Measurements from ENCODE around the gene SKAP1.

The SKAP1 gene

GRCh38 chr17:48297825-48298224 is 132.2 kb downstream of the SKAP1 start:
- TF ChIP-seq EZH2phosphoT487 (IDR thresholded peaks at IDR 0.05; ENCODE audit: borderline replicate concordance) (no peak), CTCF (conservative IDR thresholded peaks at IDR 0.05; ENCODE audit: low read length) (no peak)
- H3K27me3 ChIP-seq (ENCODE audit: insufficient read depth, low read length, poor library complexity, severe bottlenecking), result no peaks in the 10 kb centered on the region
- peak overlapping the region; percentile 5 for H2AFZ ChIP-seq (ENCODE audit: low read length)
- no peaks in the 10 kb centered on the region for H3K9me3 ChIP-seq (ENCODE audit: insufficient read depth, low read depth, low read length)
- no peaks in the 10 kb centered on the region for H4K20me1 ChIP-seq (ENCODE audit: insufficient read depth, low read length, poor library complexity, severe bottlenecking)
- no peak overlapping the region for H3K9ac ChIP-seq (ENCODE audit: low read depth, low read length, poor library complexity, severe bottlenecking)
- H3K36me3 ChIP-seq (ENCODE audit: insufficient read depth, low read length), result no peaks in the 10 kb centered on the region
- no peaks in the 10 kb centered on the region for H3F3A ChIP-seq (ENCODE audit: low read depth)
- no peaks in the 10 kb centered on the region for H3K9me2 ChIP-seq (replicated peaks; ENCODE audit: low read depth, low read length)
- H3K79me2 ChIP-seq (ENCODE audit: insufficient read depth, low read length), result 0 out of 2 replicates have a peak, but pooled peaks cover 8% of the 10 kb centered on the region
- H3K4me2 ChIP-seq (ENCODE audit: low read depth, low read length, poor library complexity, severe bottlenecking), result no peak overlapping the region
- no peak overlapping the region for H3K4me3 ChIP-seq (ENCODE audit: low read length, poor library complexity, severe bottlenecking)
- peaks cover 28% of the 10 kb centered on the region for H3K4me1 ChIP-seq (ENCODE audit: insufficient read depth, low read length, poor library complexity, severe bottlenecking)

GRCh38 chr17:48296453-48296852 is 133.6 kb downstream of the SKAP1 start:
- no peak overlapping the region for H3K4me3 ChIP-seq (ENCODE audit: low read length, poor library complexity, severe bottlenecking)
- no peaks in the 10 kb centered on the region for H3K9me3 ChIP-seq (ENCODE audit: insufficient read depth, low read depth, low read length)
- H3K27me3 ChIP-seq (ENCODE audit: insufficient read depth, low read length, poor library complexity, severe bottlenecking), result no peaks in the 10 kb centered on the region
- TF ChIP-seq CTCF (conservative IDR thresholded peaks at IDR 0.05; ENCODE audit: low read length), result no peak
- TF ChIP-seq EZH2phosphoT487 (IDR thresholded peaks at IDR 0.05; ENCODE audit: borderline replicate concordance), result no peak
- peaks cover 28% of the 10 kb centered on the region for H3K4me1 ChIP-seq (ENCODE audit: insufficient read depth, low read length, poor library complexity, severe bottlenecking)
- H3K36me3 ChIP-seq (ENCODE audit: insufficient read depth, low read length), result no peaks in the 10 kb centered on the region
- no peaks in the 10 kb centered on the region for H3F3A ChIP-seq (ENCODE audit: low read depth)
- H3K9me2 ChIP-seq (replicated peaks; ENCODE audit: low read depth, low read length), result no peaks in the 10 kb centered on the region
- H2AFZ ChIP-seq (ENCODE audit: low read length), result peak overlapping the region; percentile 70; the same call in 1 of the 2 replicates
- peak overlapping the region; percentile 85 for H3K4me2 ChIP-seq (ENCODE audit: low read depth, low read length, poor library complexity, severe bottlenecking)
- H4K20me1 ChIP-seq (ENCODE audit: insufficient read depth, low read length, poor library complexity, severe bottlenecking), result no peaks in the 10 kb centered on the region
- 0 out of 2 replicates have a peak, but pooled peaks cover 8% of the 10 kb centered on the region for H3K79me2 ChIP-seq (ENCODE audit: insufficient read depth, low read length)
- no peak overlapping the region for H3K9ac ChIP-seq (ENCODE audit: low read depth, low read length, poor library complexity, severe bottlenecking)

GRCh38 chr17:48295362-48296288 is 134.4 kb downstream of the SKAP1 start:
- 0 out of 2 replicates have a peak, but pooled peaks cover 8% of the 10 kb centered on the region for H3K79me2 ChIP-seq (ENCODE audit: insufficient read depth, low read length)
- no peaks in the 10 kb centered on the region for H3K9me3 ChIP-seq (ENCODE audit: insufficient read depth, low read depth, low read length)
- H3K27me3 ChIP-seq (ENCODE audit: insufficient read depth, low read length, poor library complexity, severe bottlenecking), result no peaks in the 10 kb centered on the region
- H2AFZ ChIP-seq (ENCODE audit: low read length), result peak overlapping the region; percentile 70
- no peaks in the 10 kb centered on the region for H3K9me2 ChIP-seq (replicated peaks; ENCODE audit: low read depth, low read length)
- H3K9ac ChIP-seq (ENCODE audit: low read depth, low read length, poor library complexity, severe bottlenecking), result peak overlapping the region; percentile 53
- H4K20me1 ChIP-seq (ENCODE audit: insufficient read depth, low read length, poor library complexity, severe bottlenecking), result no peaks in the 10 kb centered on the region
- H3K4me1 ChIP-seq (ENCODE audit: insufficient read depth, low read length, poor library complexity, severe bottlenecking), result peaks cover 28% of the 10 kb centered on the region
- H3K4me2 ChIP-seq (ENCODE audit: low read depth, low read length, poor library complexity, severe bottlenecking), result peak overlapping the region; percentile 85
- peak overlapping the region; percentile 67 for H3K4me3 ChIP-seq (ENCODE audit: low read length, poor library complexity, severe bottlenecking)
- H3F3A ChIP-seq (ENCODE audit: low read depth), result no peaks in the 10 kb centered on the region
- TF ChIP-seq EZH2phosphoT487 (IDR thresholded peaks at IDR 0.05; ENCODE audit: borderline replicate concordance), result no peak
- no peak for TF ChIP-seq CTCF (conservative IDR thresholded peaks at IDR 0.05; ENCODE audit: low read length)
- H3K36me3 ChIP-seq (ENCODE audit: insufficient read depth, low read length), result no peaks in the 10 kb centered on the region
